ENCODE data around the gene GNG2. TPM values are rescaled to one million over a fixed set of nuclear protein-coding genes. Genes with fewer than 3 reads are reported as not detected.

Gene GNG2
- total and polyA plus RNA-seq, 2 experiments from 2014 or later, result 3.3 to 4.5 TPM

GRCh38 chr14:52005625-52006024 lies 145.2 kb downstream of the GNG2 start:
- no peaks in the 10 kb centered on the region for H3K9me3 ChIP-seq (ENCODE audit: low read depth)
- no peak for DNase-seq (ENCODE audit: low read depth in 1 of 2, low spot score in 1 of 2)
- H3K27me3 ChIP-seq, result no peaks in the 10 kb centered on the region
- H3K36me3 ChIP-seq, result peaks cover 82% of the 10 kb centered on the region
- H3K4me1 ChIP-seq (ENCODE audit: low read depth), result peaks cover 37% of the 10 kb centered on the region
- no peak for TF ChIP-seq CTCF (IDR thresholded peaks at IDR 0.05; ENCODE audit: low read depth, low read length)
- no peak overlapping the region for H3K4me3 ChIP-seq
- H3K27ac ChIP-seq, result peak overlapping the region; percentile 94

DNA sequence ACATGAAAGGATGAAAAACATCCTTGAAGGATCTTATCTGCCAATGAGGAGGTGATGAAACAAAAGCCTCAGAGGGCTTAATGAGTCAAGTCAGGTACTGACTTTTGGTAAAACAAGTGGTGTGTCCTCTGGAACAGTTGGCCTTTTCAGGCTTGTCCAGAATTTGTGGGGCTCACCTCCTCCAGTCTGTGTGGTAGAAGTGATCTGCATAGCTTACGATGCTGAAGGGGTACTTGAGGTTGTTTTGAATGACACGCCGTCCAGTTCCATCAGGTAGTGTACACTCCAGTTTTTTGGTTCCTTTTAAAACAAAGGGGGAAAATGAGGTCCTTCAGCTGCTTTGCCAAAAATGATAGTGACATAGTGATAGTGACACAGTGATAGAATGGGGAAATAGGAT lies 145.9 kb downstream of the GNG2 start:
- H3K4me3 ChIP-seq, result no peak overlapping the region
- no peak for DNase-seq (ENCODE audit: low read depth in 1 of 2, low spot score in 1 of 2)
- peak overlapping the region; percentile 94 for H3K27ac ChIP-seq
- no peak for TF ChIP-seq CTCF (IDR thresholded peaks at IDR 0.05; ENCODE audit: low read depth, low read length)
- peaks cover 87% of the 10 kb centered on the region for H3K36me3 ChIP-seq
- no peaks in the 10 kb centered on the region for H3K9me3 ChIP-seq (ENCODE audit: low read depth)
- peaks cover 44% of the 10 kb centered on the region for H3K4me1 ChIP-seq (ENCODE audit: low read depth)
- no peaks in the 10 kb centered on the region for H3K27me3 ChIP-seq

DNA sequence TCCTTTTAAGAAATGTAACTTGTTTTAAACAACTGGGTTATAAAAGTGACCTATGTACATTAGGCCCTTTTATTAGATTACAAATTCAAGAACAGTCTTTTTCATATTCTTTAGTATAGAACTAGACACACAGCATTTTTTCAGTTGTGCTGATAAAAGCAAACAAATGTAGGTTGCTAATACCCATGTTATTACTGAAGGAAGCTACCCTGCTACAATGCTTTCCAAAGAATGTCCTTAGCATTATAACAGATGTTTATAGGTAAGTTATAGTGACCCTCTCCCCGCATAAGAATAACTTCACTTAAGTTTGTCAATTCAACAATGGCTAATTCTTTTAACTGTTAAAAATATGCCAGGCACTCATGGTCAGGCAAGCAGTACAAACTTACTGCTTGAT lies 146.8 kb downstream of the GNG2 start:
- H3K9me3 ChIP-seq (ENCODE audit: low read depth), result no peaks in the 10 kb centered on the region
- no peak for TF ChIP-seq CTCF (IDR thresholded peaks at IDR 0.05; ENCODE audit: low read depth, low read length)
- H3K36me3 ChIP-seq, result peaks cover 83% of the 10 kb centered on the region
- no peak for DNase-seq (ENCODE audit: low read depth in 1 of 2, low spot score in 1 of 2)
- H3K27me3 ChIP-seq, result no peaks in the 10 kb centered on the region
- peaks cover 50% of the 10 kb centered on the region for H3K4me1 ChIP-seq (ENCODE audit: low read depth)
- no peak overlapping the region for H3K4me3 ChIP-seq
- peak overlapping the region; percentile 94 for H3K27ac ChIP-seq

- no peak overlapping the region for H3K4me3 ChIP-seq
- peaks cover 50% of the 10 kb centered on the region for H3K4me1 ChIP-seq (ENCODE audit: low read depth)
- no peaks in the 10 kb centered on the region for H3K27me3 ChIP-seq
- no peak for TF ChIP-seq CTCF (IDR thresholded peaks at IDR 0.05; ENCODE audit: low read depth, low read length)
- DNase-seq (ENCODE audit: low read depth in 1 of 2, low spot score in 1 of 2), result no peak
- H3K27ac ChIP-seq, result peak overlapping the region; percentile 94
- H3K36me3 ChIP-seq, result peaks cover 79% of the 10 kb centered on the region
- no peaks in the 10 kb centered on the region for H3K9me3 ChIP-seq (ENCODE audit: low read depth)
Observed at GRCh38 chr14:52007637-52008036, 147.2 kb downstream of the GNG2 start.

DNA sequence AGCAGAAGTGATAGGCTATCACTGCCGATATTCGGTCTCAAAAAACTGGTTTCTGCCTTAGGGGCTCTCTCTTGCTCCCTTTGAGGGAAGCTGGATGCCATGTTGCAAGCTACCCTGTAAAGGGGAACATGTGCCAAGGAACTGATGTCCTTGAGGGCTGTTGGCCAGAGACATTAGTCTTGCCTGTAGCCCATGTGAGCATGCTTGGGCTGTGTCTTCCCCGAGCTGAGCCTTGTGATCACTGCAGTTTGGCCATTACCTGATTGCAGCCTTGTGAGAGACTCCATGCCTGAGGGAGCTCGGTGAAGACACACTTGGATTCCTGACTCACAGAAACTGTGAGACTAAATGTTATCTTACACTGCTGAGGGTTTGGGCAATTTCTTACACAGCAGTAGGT lies 147.7 kb downstream of the GNG2 start:
- no peak for DNase-seq (ENCODE audit: low read depth in 1 of 2, low spot score in 1 of 2)
- no peak for TF ChIP-seq CTCF (IDR thresholded peaks at IDR 0.05; ENCODE audit: low read depth, low read length)
- Histone ChIP-seq H3K36me3 (peaks cover 78% of the 10 kb centered on the region), H3K9me3 (ENCODE audit: low read depth) (no peaks in the 10 kb centered on the region), H3K27ac (peak overlapping the region; percentile 94), H3K4me3 (no peak overlapping the region), H3K27me3 (no peaks in the 10 kb centered on the region), H3K4me1 (ENCODE audit: low read depth) (peaks cover 51% of the 10 kb centered on the region)
